GM23338 (cell line): Measurements from ENCODE around the gene CLSTN1. TPM values are rescaled to one million over a fixed set of nuclear protein-coding genes. Genes with fewer than 3 reads are reported as not detected.

ENCODE experiments used
- ATAC-seq: fragments of 200-7000 bp; cut with Tn5 transposase; 3 replicates; pipeline ENCODE4 v1.9.1; 2020
- DNase-seq: peaks from one replicate; pipeline ENCODE4 v3.0.0-alpha.2; 2015; ENCODE audit warnings: low spot score
- H2AFZ ChIP-seq: fragments of 200-600 bp; sonication (generic); 2 replicates; pipeline ENCODE4 v1.8.0; 2016; ENCODE audit warnings: antibody characterized with exemption, mild to moderate bottlenecking, moderate library complexity
- H3F3A ChIP-seq: fragments of 200-600 bp; sonication (generic); replicated peaks from 2 replicates; pipeline ENCODE4 v1.8.0; 2017; ENCODE audit warnings: antibody characterized with exemption, mixed run types, low read depth
- H3K27ac ChIP-seq: fragments of 200-600 bp; sonication (generic); 2 replicates; pipeline ENCODE4 v1.6.1; 2016; ENCODE audit warnings: low read depth
- H3K27me3 ChIP-seq: fragments of 200-600 bp; sonication (generic); 2 replicates; pipeline ENCODE4 v1.8.0; 2016; ENCODE audit warnings: mild to moderate bottlenecking, mixed run types, moderate library complexity; ENCODE audit not compliant: insufficient read depth
- H3K36me3 ChIP-seq: fragments of 200-600 bp; sonication (generic); 2 replicates; pipeline ENCODE4 v1.8.0; 2016; ENCODE audit warnings: mild to moderate bottlenecking; ENCODE audit not compliant: insufficient read depth
- H3K4me1 ChIP-seq: fragments of 200-600 bp; sonication (generic); 2 replicates; pipeline ENCODE4 v1.8.0; 2016; ENCODE audit warnings: mild to moderate bottlenecking, moderate library complexity; ENCODE audit not compliant: insufficient read depth
- H3K4me2 ChIP-seq: fragments of 200-600 bp; sonication (generic); 2 replicates; pipeline ENCODE4 v1.7.1; 2017; ENCODE audit warnings: mixed run types
- H3K4me3 ChIP-seq: fragments of 200-600 bp; sonication (generic); 2 replicates; pipeline ENCODE4 v1.6.1; 2016; ENCODE audit warnings: mixed run types
- H3K79me2 ChIP-seq: fragments of 200-600 bp; sonication (generic); replicated peaks from 2 replicates; pipeline ENCODE4 v1.8.0; 2017; ENCODE audit warnings: mild to moderate bottlenecking; ENCODE audit not compliant: insufficient read depth
- H3K9me2 ChIP-seq: fragments of 200-600 bp; sonication (generic); 2 replicates; pipeline ENCODE4 v1.8.0; 2017; ENCODE audit not compliant: insufficient read depth
- H4K20me1 ChIP-seq: fragments of 200-600 bp; sonication (generic); replicated peaks from 2 replicates; pipeline ENCODE4 v1.8.0; 2017; ENCODE audit warnings: mild to moderate bottlenecking; ENCODE audit not compliant: insufficient read depth
- H3K27ac Mint-ChIP-seq: 2 replicates; pipeline ENCODE4 v1.8.0; 2020; ENCODE audit warnings: inconsistent platforms, mild to moderate bottlenecking, moderate library complexity, mixed read lengths
- H3K27me3 Mint-ChIP-seq: 3 replicates; pipeline ENCODE4 v1.8.0; 2022; ENCODE audit warnings: low read depth, mild to moderate bottlenecking, moderate library complexity, mixed read lengths, inconsistent platforms; ENCODE audit not compliant: insufficient read depth, poor library complexity
- H3K36me3 Mint-ChIP-seq: 3 replicates; pipeline ENCODE4 v1.8.0; 2021; ENCODE audit warnings: low read depth, mild to moderate bottlenecking, inconsistent platforms, moderate library complexity, mixed read lengths
- H3K4me1 Mint-ChIP-seq: 3 replicates; pipeline ENCODE4 v1.8.0; 2020; ENCODE audit warnings: mild to moderate bottlenecking, inconsistent platforms, mixed read lengths
- H3K4me3 Mint-ChIP-seq: 3 replicates; pipeline ENCODE4 v1.8.0; 2021; ENCODE audit warnings: moderate library complexity, mild to moderate bottlenecking, inconsistent platforms, mixed read lengths
- H3K9me3 Mint-ChIP-seq: 3 replicates; pipeline ENCODE4 v1.8.0; 2020; ENCODE audit warnings: moderate library complexity, mild to moderate bottlenecking, inconsistent platforms, mixed read lengths
- CREB1 ChIP-seq: fragments of 250-450 bp; sonication (Bioruptor Pico); IDR thresholded peaks from 2 replicates; pipeline ENCODE4 v1.5.0; 2020; ENCODE audit warnings: low read depth, mild to moderate bottlenecking, moderate library complexity
- EZH2 ChIP-seq: fragments of 200-600 bp; sonication (generic); IDR thresholded peaks from one replicate; pipeline ENCODE4 v1.8.0; 2017; ENCODE audit warnings: antibody characterized with exemption, mild to moderate bottlenecking, low read depth; ENCODE audit not compliant: unreplicated experiment
- EZH2phosphoT487 ChIP-seq: fragments of 200-600 bp; sonication (generic); IDR thresholded peaks from one replicate; pipeline ENCODE4 v1.8.1; 2018; ENCODE audit warnings: antibody characterized with exemption; ENCODE audit not compliant: unreplicated experiment
- JUNB ChIP-seq: IDR thresholded peaks from one replicate; pipeline ENCODE4 v1.6.1; 2016; ENCODE audit warnings: antibody characterized with exemption; ENCODE audit not compliant: unreplicated experiment
- NANOG ChIP-seq: IDR thresholded peaks from 2 replicates; pipeline ENCODE4 v1.6.1; 2016; ENCODE audit warnings: antibody characterized with exemption, borderline replicate concordance
- POLR2AphosphoS5 ChIP-seq: IDR thresholded peaks from 2 replicates; pipeline ENCODE4 v1.6.1; 2016; ENCODE audit warnings: antibody characterized with exemption, low read depth
- STAT1 ChIP-seq: IDR thresholded peaks from one replicate; pipeline ENCODE4 v1.6.1; 2016; ENCODE audit warnings: antibody characterized with exemption; ENCODE audit not compliant: unreplicated experiment
- ZNF331 ChIP-seq: fragments of 250-450 bp; sonication (Bioruptor Pico); IDR thresholded peaks from 2 replicates; pipeline ENCODE4 v1.5.0; 2020; ENCODE audit warnings: low read depth, mild to moderate bottlenecking, moderate library complexity
- polyA plus RNA-seq: library from polyadenylated mRNA; unstranded; fragments of >200 nt; fragmentation: Nextera tagmentation; extraction: Ambion mirVana; gene quantifications from 2 replicates; pipeline ENCODE4 v1.2.1, GENCODE V29; 2016
- total RNA-seq: library from RNA; depleted of rRNA; stranded (reverse); fragments of >200 nt; shearing (Covaris generic); gene quantifications from 2 replicates; pipeline ENCODE4 v1.2.3, GENCODE V29; 2014
- TF ChIP-seq, protein P1 (sequence below): IDR thresholded peaks from one replicate; pipeline ENCODE4 v1.6.1; 2018; ENCODE audit warnings: antibody characterized with exemption; ENCODE audit not compliant: unreplicated experiment
- TF ChIP-seq, protein P2 (sequence below): IDR thresholded peaks from 2 replicates; pipeline ENCODE4 v1.6.1; 2016; ENCODE audit warnings: antibody characterized with exemption
- TF ChIP-seq, protein P3 (sequence below): fragments of 250-450 bp; sonication (Bioruptor Pico); IDR thresholded peaks from 2 replicates; pipeline ENCODE4 v1.5.0; 2020; ENCODE audit warnings: mild to moderate bottlenecking, moderate library complexity

CLSTN1 gene
- total and polyA plus RNA-seq, 2 experiments from 2014 or later: 38.5 to 66.2 TPM

DNA sequence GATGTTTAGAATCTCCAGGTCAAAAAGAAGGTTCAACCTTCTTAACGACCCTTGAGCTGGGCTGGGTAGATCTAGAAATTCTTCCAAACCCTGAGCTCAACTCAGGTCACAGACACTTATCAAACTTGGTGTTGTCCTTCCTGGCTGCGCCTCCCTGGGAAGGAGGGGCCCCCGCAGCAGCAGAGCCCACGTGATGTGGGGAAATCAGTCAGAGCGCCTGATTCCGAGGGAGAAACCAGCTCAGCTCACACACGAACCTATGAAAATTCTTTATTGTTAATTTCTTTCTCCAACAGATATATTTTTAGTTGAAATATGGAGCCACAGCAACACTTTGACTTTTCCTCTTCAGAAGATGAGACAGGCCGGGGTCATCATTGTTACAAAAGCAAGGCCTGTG lies 24.3 kb upstream of the CLSTN1 start:
- Histone ChIP-seq H4K20me1 (no peaks in the 10 kb centered on the region), H3K36me3 (no peaks in the 10 kb centered on the region), H3K79me2 (no peaks in the 10 kb centered on the region), H3K4me1 (peaks cover 14% of the 10 kb centered on the region), H3K27me3 (no peaks in the 10 kb centered on the region), H3K27ac (no peak overlapping the region), H3K4me2 (no peak overlapping the region), H3F3A (peaks cover 6% of the 10 kb centered on the region; the same call in 1 of the 2 replicates), H3K4me3 (no peak overlapping the region), H3K9me2 (no peaks in the 10 kb centered on the region), H2AFZ (no peak overlapping the region)
- no peak for ATAC-seq
- Mint-ChIP-seq H3K36me3 (no peaks in the 10 kb centered on the region), H3K27me3 (peaks cover 4% of the 10 kb centered on the region), H3K4me1 (peaks cover 47% of the 10 kb centered on the region), H3K27ac (no peak overlapping the region), H3K4me3 (no peak overlapping the region), H3K9me3 (no peaks in the 10 kb centered on the region)
- TF ChIP-seq JUNB: no peak
- TF ChIP-seq, protein P1, sequence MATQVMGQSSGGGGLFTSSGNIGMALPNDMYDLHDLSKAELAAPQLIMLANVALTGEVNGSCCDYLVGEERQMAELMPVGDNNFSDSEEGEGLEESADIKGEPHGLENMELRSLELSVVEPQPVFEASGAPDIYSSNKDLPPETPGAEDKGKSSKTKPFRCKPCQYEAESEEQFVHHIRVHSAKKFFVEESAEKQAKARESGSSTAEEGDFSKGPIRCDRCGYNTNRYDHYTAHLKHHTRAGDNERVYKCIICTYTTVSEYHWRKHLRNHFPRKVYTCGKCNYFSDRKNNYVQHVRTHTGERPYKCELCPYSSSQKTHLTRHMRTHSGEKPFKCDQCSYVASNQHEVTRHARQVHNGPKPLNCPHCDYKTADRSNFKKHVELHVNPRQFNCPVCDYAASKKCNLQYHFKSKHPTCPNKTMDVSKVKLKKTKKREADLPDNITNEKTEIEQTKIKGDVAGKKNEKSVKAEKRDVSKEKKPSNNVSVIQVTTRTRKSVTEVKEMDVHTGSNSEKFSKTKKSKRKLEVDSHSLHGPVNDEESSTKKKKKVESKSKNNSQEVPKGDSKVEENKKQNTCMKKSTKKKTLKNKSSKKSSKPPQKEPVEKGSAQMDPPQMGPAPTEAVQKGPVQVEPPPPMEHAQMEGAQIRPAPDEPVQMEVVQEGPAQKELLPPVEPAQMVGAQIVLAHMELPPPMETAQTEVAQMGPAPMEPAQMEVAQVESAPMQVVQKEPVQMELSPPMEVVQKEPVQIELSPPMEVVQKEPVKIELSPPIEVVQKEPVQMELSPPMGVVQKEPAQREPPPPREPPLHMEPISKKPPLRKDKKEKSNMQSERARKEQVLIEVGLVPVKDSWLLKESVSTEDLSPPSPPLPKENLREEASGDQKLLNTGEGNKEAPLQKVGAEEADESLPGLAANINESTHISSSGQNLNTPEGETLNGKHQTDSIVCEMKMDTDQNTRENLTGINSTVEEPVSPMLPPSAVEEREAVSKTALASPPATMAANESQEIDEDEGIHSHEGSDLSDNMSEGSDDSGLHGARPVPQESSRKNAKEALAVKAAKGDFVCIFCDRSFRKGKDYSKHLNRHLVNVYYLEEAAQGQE: no peak
- no peak for TF ChIP-seq EZH2phosphoT487
- TF ChIP-seq NANOG: no peak
- TF ChIP-seq CREB1 (CRISPR knock-in tag): no peak
- no peak for TF ChIP-seq ZNF331 (CRISPR knock-in tag)
- TF ChIP-seq POLR2AphosphoS5: no peak
- no peak for TF ChIP-seq STAT1
- TF ChIP-seq, protein P2, sequence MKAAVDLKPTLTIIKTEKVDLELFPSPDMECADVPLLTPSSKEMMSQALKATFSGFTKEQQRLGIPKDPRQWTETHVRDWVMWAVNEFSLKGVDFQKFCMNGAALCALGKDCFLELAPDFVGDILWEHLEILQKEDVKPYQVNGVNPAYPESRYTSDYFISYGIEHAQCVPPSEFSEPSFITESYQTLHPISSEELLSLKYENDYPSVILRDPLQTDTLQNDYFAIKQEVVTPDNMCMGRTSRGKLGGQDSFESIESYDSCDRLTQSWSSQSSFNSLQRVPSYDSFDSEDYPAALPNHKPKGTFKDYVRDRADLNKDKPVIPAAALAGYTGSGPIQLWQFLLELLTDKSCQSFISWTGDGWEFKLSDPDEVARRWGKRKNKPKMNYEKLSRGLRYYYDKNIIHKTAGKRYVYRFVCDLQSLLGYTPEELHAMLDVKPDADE: no peak
- TF ChIP-seq, protein P3, sequence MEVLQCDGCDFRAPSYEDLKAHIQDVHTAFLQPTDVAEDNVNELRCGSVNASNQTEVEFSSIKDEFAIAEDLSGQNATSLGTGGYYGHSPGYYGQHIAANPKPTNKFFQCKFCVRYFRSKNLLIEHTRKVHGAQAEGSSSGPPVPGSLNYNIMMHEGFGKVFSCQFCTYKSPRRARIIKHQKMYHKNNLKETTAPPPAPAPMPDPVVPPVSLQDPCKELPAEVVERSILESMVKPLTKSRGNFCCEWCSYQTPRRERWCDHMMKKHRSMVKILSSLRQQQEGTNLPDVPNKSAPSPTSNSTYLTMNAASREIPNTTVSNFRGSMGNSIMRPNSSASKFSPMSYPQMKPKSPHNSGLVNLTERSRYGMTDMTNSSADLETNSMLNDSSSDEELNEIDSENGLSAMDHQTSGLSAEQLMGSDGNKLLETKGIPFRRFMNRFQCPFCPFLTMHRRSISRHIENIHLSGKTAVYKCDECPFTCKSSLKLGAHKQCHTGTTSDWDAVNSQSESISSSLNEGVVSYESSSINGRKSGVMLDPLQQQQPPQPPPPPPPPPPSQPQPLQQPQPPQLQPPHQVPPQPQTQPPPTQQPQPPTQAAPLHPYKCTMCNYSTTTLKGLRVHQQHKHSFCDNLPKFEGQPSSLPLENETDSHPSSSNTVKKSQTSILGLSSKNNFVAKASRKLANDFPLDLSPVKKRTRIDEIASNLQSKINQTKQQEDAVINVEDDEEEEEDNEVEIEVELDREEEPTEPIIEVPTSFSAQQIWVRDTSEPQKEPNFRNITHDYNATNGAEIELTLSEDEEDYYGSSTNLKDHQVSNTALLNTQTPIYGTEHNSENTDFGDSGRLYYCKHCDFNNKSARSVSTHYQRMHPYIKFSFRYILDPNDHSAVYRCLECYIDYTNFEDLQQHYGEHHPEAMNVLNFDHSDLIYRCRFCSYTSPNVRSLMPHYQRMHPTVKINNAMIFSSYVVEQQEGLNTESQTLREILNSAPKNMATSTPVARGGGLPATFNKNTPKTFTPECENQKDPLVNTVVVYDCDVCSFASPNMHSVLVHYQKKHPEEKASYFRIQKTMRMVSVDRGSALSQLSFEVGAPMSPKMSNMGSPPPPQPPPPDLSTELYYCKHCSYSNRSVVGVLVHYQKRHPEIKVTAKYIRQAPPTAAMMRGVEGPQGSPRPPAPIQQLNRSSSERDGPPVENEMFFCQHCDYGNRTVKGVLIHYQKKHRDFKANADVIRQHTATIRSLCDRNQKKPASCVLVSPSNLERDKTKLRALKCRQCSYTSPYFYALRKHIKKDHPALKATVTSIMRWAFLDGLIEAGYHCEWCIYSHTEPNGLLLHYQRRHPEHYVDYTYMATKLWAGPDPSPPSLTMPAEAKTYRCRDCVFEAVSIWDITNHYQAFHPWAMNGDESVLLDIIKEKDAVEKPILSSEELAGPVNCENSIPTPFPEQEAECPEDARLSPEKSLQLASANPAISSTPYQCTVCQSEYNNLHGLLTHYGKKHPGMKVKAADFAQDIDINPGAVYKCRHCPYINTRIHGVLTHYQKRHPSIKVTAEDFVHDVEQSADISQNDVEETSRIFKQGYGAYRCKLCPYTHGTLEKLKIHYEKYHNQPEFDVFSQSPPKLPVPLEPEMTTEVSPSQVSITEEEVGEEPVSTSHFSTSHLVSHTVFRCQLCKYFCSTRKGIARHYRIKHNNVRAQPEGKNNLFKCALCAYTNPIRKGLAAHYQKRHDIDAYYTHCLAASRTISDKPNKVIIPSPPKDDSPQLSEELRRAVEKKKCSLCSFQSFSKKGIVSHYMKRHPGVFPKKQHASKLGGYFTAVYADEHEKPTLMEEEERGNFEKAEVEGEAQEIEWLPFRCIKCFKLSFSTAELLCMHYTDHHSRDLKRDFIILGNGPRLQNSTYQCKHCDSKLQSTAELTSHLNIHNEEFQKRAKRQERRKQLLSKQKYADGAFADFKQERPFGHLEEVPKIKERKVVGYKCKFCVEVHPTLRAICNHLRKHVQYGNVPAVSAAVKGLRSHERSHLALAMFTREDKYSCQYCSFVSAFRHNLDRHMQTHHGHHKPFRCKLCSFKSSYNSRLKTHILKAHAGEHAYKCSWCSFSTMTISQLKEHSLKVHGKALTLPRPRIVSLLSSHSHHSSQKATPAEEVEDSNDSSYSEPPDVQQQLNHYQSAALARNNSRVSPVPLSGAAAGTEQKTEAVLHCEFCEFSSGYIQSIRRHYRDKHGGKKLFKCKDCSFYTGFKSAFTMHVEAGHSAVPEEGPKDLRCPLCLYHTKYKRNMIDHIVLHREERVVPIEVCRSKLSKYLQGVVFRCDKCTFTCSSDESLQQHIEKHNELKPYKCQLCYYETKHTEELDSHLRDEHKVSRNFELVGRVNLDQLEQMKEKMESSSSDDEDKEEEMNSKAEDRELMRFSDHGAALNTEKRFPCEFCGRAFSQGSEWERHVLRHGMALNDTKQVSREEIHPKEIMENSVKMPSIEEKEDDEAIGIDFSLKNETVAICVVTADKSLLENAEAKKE (CRISPR knock-in tag): no peak
- TF ChIP-seq EZH2: no peak
- DNase-seq: no peak
